Measurements from ENCODE around the gene DENND1B. TPM values are rescaled to one million over a fixed set of nuclear protein-coding genes. Genes with fewer than 3 reads are reported as not detected.
"Not testable (repeated sequence)": the region's sequence is repeated elsewhere in the genome, so short reads cannot be mapped to it uniquely, and the experiment has no call there.

Gene DENND1B
- total RNA-seq, 1 donor from 2014 or later = 17.2 TPM

GRCh38 chr1:197585809-197586208 is 189.5 kb downstream of the DENND1B start:
- intact Hi-C loops (cut with DNase I) = no loop called here
- Histone ChIP-seq H3K27ac (no peak overlapping the region), H3K4me3 (no peak overlapping the region), H3K9me3 (no peaks in the 10 kb centered on the region), H3K36me3 (peaks cover 0 to 9% of the 10 kb centered on the region in 2 donors), H3K4me1 (no peaks in the 10 kb centered on the region), H3K27me3 (no peaks in the 10 kb centered on the region)
- TF ChIP-seq POLR2AphosphoS5 (IDR thresholded peaks at IDR 0.05; ENCODE audit: insufficient read depth in 1 of 2, low read depth in 1 of 2) = no peak
- TF ChIP-seq POLR2A (IDR thresholded peaks at IDR 0.05) = no peak
- TF ChIP-seq CTCF (IDR thresholded peaks at IDR 0.05) = no peak
- no peak for DNase-seq (ENCODE audit: extremely low spot score in 2 of 2)

- Histone ChIP-seq H3K36me3 (peaks cover 0 to 3% of the 10 kb centered on the region in 2 donors), H3K4me3 (no peak overlapping the region), H3K4me1 (no peaks in the 10 kb centered on the region), H3K27ac (no peak overlapping the region), H3K9me3 (no peaks in the 10 kb centered on the region), H3K27me3 (no peaks in the 10 kb centered on the region)
- intact Hi-C loops (cut with DNase I) = no loop called here
- no peak for DNase-seq (ENCODE audit: extremely low spot score in 2 of 2)
- no peak for TF ChIP-seq POLR2AphosphoS5 (IDR thresholded peaks at IDR 0.05; ENCODE audit: insufficient read depth in 1 of 2, low read depth in 1 of 2)
- no peak for TF ChIP-seq POLR2A (IDR thresholded peaks at IDR 0.05)
- no peak for TF ChIP-seq CTCF (IDR thresholded peaks at IDR 0.05)
Observed at GRCh38 chr1:197577580-197577979, 197.7 kb downstream of the DENND1B start.

GRCh38 chr1:197575531-197575930 is 199.7 kb downstream of the DENND1B start:
- H3K27ac ChIP-seq; H3K4me3 ChIP-seq; DNase-seq (ENCODE audit: extremely low spot score in 2 of 2); H3K9me3 ChIP-seq; intact Hi-C loops (cut with DNase I); H3K27me3 ChIP-seq; H3K4me1 ChIP-seq: not testable (repeated sequence)
- peaks cover 0 to 13% of the 10 kb centered on the region in 2 donors for H3K36me3 ChIP-seq

- TF ChIP-seq POLR2AphosphoS5 (IDR thresholded peaks at IDR 0.05; ENCODE audit: insufficient read depth in 1 of 2, low read depth in 1 of 2) (no peak), CTCF (IDR thresholded peaks at IDR 0.05) (no peak), POLR2A (IDR thresholded peaks at IDR 0.05) (no peak)
- Histone ChIP-seq H3K4me3 (no peak overlapping the region), H3K4me1 (no peaks in the 10 kb centered on the region), H3K36me3 (peaks cover 0 to 20% of the 10 kb centered on the region in 2 donors), H3K27ac (no peak overlapping the region), H3K9me3 (peaks cover 16% of the 10 kb centered on the region), H3K27me3 (no peaks in the 10 kb centered on the region)
- intact Hi-C loops (cut with DNase I) = no loop called here
- no peak for DNase-seq (ENCODE audit: extremely low spot score in 2 of 2)
Observed at GRCh38 chr1:197572169-197572568, 203.1 kb downstream of the DENND1B start.

GRCh38 chr1:197567442-197567841 is 207.8 kb downstream of the DENND1B start:
- no peak for DNase-seq (ENCODE audit: extremely low spot score in 2 of 2)
- peaks cover 0 to 17% of the 10 kb centered on the region in 2 donors for H3K36me3 ChIP-seq
- H3K9me3 ChIP-seq = peaks cover 16% of the 10 kb centered on the region

GRCh38 chr1:197561041-197561440 is 214.2 kb downstream of the DENND1B start:
- Histone ChIP-seq H3K36me3 (no peaks in the 10 kb centered on the region), H3K9me3 (no peaks in the 10 kb centered on the region), H3K27ac (no peak overlapping the region), H3K4me3 (no peak overlapping the region), H3K27me3 (no peaks in the 10 kb centered on the region), H3K4me1 (no peaks in the 10 kb centered on the region)
- TF ChIP-seq POLR2AphosphoS5 (IDR thresholded peaks at IDR 0.05; ENCODE audit: insufficient read depth in 1 of 2, low read depth in 1 of 2) (no peak), POLR2A (IDR thresholded peaks at IDR 0.05) (no peak), CTCF (IDR thresholded peaks at IDR 0.05) (no peak)
- intact Hi-C loops (cut with DNase I) = no loop called here
- no peak for DNase-seq (ENCODE audit: extremely low spot score in 2 of 2)

More at GRCh38 chr1:197567442-197567841, 207.8 kb downstream of the DENND1B start:
- intact Hi-C loops (cut with DNase I) = no loop called here
- Histone ChIP-seq H3K4me1 (no peaks in the 10 kb centered on the region), H3K27ac (no peak overlapping the region), H3K4me3 (no peak overlapping the region), H3K27me3 (no peaks in the 10 kb centered on the region)
- TF ChIP-seq POLR2A (IDR thresholded peaks at IDR 0.05) = no peak
